ENCODE results near the gene ABTB2.

- TF ChIP-seq CTCF (IDR thresholded peaks at IDR 0.05) (no peak), POLR2A (IDR thresholded peaks at IDR 0.05) (no peak)
These were observed 133.9 kb downstream of the ABTB2 start for GRCh38 chr11:34223907-34224306.
